Mucosa of stomach (tissue), 1 donor: ENCODE data around the gene PTGDS.

ENCODE experiments used
- H3K27me3 ChIP-seq: one replicate; pipeline ENCODE4 v1.7.0; 2013; ENCODE audit warnings: mild to moderate bottlenecking, low read length; ENCODE audit not compliant: control insufficient read depth, insufficient read depth
- H3K36me3 ChIP-seq: one replicate; pipeline ENCODE4 v1.7.0; 2013; ENCODE audit warnings: low read length; ENCODE audit not compliant: control insufficient read depth, insufficient read depth
- H3K4me1 ChIP-seq: one replicate; pipeline ENCODE4 v1.7.0; 2013; ENCODE audit warnings: mild to moderate bottlenecking, low read length; ENCODE audit not compliant: control insufficient read depth, insufficient read depth
- H3K4me3 ChIP-seq: one replicate; pipeline ENCODE4 v1.7.0; 2013; ENCODE audit warnings: low read length
- H3K9ac ChIP-seq: one replicate; pipeline ENCODE4 v1.7.0; 2013; ENCODE audit warnings: mild to moderate bottlenecking, low read length, moderate library complexity
- H3K9me3 ChIP-seq: one replicate; pipeline ENCODE4 v1.7.0; 2013; ENCODE audit warnings: mild to moderate bottlenecking, low read length, moderate library complexity; ENCODE audit not compliant: control insufficient read depth
- donor health status: Pancreatic carcinoma.

The PTGDS gene

DNA sequence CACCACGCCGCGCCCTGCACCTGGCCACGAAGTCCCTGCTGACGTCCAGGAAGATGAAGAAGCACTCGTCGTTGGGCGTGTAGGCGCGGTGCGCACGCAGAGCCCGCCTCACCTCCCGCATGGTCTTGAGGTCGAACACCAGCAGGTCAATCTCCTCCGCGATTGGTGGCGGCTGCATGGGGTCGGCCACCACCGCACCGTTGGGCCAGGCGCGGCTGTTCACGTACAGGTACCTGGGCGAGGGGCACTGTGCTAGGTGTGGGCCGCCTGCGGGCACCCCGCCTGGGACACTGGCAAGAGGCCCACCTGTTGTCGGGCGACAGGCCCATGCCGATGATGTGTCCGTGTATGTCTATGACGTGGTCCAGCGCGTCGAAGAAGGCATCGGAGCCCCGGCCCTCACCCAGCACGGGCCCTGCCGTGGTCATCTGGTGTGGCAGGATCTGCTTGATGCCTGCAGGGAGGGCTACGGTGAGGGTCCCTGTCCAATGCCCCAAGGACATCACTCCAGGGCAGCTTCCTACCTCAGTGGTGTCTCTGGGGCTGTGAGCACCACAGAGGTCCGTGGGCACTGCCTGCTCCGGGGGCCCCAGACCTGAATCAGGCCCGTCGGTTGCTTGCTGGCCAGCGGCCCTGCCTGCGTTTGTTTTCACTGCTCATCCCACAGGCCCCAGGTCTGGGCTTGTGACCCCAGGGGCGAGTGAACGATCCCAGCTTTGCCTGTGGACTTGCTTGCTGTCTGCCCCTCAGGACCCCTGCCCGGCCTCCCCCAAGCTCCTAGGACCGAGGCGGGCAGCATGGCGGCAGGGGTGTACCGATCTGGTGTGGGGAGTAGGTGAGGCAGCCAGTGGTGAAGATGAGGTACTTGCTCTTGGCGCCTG, 35.8 kb upstream of the PTGDS start:
- no peak overlapping the region for H3K9ac ChIP-seq
- no peaks in the 10 kb centered on the region for H3K27me3 ChIP-seq
- peaks cover 18% of the 10 kb centered on the region for H3K4me1 ChIP-seq
- peaks cover 8% of the 10 kb centered on the region for H3K36me3 ChIP-seq
- no peak overlapping the region for H3K4me3 ChIP-seq
- no peaks in the 10 kb centered on the region for H3K9me3 ChIP-seq

- Histone ChIP-seq H3K27me3 (no peaks in the 10 kb centered on the region), H3K4me3 (no peak overlapping the region), H3K4me1 (peaks cover 18% of the 10 kb centered on the region), H3K36me3 (peaks cover 8% of the 10 kb centered on the region), H3K9me3 (no peaks in the 10 kb centered on the region), H3K9ac (no peak overlapping the region)
These were observed 35.0 kb upstream of the PTGDS start for GRCh38 chr9:136942112-136942880.

DNA sequence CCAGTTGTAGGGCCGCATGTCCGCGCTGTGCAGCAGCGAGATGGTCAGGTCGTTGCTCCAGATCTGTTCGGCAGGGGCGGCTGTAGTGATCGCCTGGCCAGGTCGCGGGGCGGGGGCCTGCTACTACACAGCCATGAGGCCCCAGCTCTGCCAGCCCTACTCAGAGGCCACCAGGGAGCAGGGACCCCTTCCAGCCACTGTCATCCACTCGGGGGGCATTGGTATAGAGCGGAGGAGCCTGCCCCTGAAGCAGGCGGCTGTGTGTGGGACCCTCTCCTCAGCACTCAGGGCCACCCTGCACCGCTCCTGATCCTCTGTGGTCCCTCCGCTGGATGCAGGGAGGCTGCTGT, 34.4 kb upstream of the PTGDS start:
- Histone ChIP-seq H3K9ac (peak overlapping the region; percentile 76), H3K9me3 (no peaks in the 10 kb centered on the region), H3K4me3 (no peak overlapping the region), H3K36me3 (peaks cover 8% of the 10 kb centered on the region), H3K4me1 (peaks cover 21% of the 10 kb centered on the region), H3K27me3 (no peaks in the 10 kb centered on the region)

GRCh38 chr9:136943291-136944211, 33.8 kb upstream of the PTGDS start:
- Histone ChIP-seq H3K9ac (peak overlapping the region; percentile 76), H3K36me3 (peaks cover 8% of the 10 kb centered on the region), H3K4me1 (peaks cover 27% of the 10 kb centered on the region), H3K9me3 (no peaks in the 10 kb centered on the region), H3K4me3 (peak overlapping the region; percentile 56), H3K27me3 (no peaks in the 10 kb centered on the region)

DNA sequence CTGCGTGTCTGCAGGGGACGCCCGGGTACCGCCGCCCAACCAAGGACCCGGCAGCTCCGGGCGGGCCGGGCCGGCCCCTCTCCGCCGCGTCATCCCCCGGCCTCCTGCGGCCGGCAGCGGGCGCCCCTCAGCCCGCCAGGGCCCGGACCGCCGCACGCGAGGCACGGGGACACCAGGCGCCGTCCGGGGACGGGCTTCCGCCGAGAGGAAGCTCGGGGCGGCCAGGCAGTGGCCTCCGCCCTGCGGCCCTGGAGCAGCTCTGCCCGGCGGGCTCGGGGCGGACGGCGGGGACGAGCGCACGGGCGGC, 33.1 kb upstream of the PTGDS start:
- peak overlapping the region; percentile 76 for H3K9ac ChIP-seq
- H3K4me3 ChIP-seq, result peak overlapping the region; percentile 56

DNA sequence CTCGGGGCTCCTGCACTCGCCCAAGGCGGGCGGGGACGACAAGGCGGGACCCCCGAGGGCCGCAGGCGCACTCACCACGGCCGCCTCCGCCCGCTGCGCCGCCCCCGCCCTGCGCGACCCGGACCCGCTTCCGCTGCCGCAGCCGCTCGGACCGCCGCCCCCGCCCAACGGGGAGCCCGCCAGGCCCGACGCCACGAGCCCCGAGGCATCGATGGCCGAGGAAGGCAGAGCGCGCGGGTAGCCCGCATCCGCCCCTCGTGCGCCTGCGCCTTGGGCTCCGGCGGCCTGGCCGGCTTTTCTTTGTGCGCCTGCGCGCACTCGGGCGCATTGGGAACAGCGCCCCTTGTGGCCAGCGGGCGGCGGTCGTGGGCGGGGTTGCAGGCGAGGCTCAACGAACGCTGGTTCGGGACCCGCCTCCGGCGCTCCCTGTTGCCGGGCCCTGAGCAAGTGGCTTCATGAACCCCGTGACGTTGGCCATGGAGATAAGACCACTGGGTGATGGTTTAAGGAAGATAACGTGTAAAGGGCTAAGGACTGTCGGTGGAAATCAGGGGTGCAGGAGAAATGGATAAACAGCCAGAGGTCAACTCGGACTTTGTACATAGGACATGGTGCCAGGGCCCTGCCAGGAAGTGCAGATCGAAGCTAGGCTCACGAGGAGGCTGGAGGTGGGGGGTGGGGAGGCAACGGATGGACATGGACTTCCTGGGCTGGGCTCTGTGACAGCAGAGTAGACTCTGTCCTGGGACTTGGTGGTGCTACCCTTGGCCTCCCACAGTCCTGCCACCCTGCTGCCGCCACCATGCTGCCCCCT, 32.6 kb upstream of the PTGDS start, which contains the start of the genes C8G and FBXW5:
C8G (plus strand) TSS at position 725 of the 814 bp plus-strand sequence; CDS start at position 803, 78 bp downstream.
FBXW5 (minus strand) TSS at position 220 of the 814 bp plus-strand sequence. CDS start 655 bp downstream, outside the sequence.
- Histone ChIP-seq H3K4me3 (peak within 1 kb of the TSS; percentile 56), H3K36me3 (peaks cover 7% of the 10 kb centered on the region), H3K9ac (peak within 1 kb of the TSS; percentile 76), H3K4me1 (peaks cover 27% of the 10 kb centered on the region), H3K27me3 (no peaks in the 10 kb centered on the region), H3K9me3 (no peaks in the 10 kb centered on the region)

More for the DNA sequence above, 33.1 kb upstream of the PTGDS start:
- Histone ChIP-seq H3K27me3 (no peaks in the 10 kb centered on the region), H3K9me3 (no peaks in the 10 kb centered on the region), H3K36me3 (peaks cover 8% of the 10 kb centered on the region), H3K4me1 (peaks cover 27% of the 10 kb centered on the region)

- H3K27me3 ChIP-seq, result no peaks in the 10 kb centered on the region
- H3K4me3 ChIP-seq, result no peak overlapping the region
- H3K4me1 ChIP-seq, result peaks cover 33% of the 10 kb centered on the region
- peaks cover 5% of the 10 kb centered on the region for H3K36me3 ChIP-seq
- H3K9me3 ChIP-seq, result no peaks in the 10 kb centered on the region
- no peak overlapping the region for H3K9ac ChIP-seq
These were observed 31.7 kb upstream of the PTGDS start for GRCh38 chr9:136945333-136946227.

GRCh38 chr9:136946228-136947027, 30.9 kb upstream of the PTGDS start:
- no peak overlapping the region for H3K4me3 ChIP-seq
- H3K36me3 ChIP-seq, result peaks cover 5% of the 10 kb centered on the region
- no peak overlapping the region for H3K9ac ChIP-seq
- peaks cover 40% of the 10 kb centered on the region for H3K4me1 ChIP-seq
- H3K27me3 ChIP-seq, result no peaks in the 10 kb centered on the region
- H3K9me3 ChIP-seq, result no peaks in the 10 kb centered on the region

DNA sequence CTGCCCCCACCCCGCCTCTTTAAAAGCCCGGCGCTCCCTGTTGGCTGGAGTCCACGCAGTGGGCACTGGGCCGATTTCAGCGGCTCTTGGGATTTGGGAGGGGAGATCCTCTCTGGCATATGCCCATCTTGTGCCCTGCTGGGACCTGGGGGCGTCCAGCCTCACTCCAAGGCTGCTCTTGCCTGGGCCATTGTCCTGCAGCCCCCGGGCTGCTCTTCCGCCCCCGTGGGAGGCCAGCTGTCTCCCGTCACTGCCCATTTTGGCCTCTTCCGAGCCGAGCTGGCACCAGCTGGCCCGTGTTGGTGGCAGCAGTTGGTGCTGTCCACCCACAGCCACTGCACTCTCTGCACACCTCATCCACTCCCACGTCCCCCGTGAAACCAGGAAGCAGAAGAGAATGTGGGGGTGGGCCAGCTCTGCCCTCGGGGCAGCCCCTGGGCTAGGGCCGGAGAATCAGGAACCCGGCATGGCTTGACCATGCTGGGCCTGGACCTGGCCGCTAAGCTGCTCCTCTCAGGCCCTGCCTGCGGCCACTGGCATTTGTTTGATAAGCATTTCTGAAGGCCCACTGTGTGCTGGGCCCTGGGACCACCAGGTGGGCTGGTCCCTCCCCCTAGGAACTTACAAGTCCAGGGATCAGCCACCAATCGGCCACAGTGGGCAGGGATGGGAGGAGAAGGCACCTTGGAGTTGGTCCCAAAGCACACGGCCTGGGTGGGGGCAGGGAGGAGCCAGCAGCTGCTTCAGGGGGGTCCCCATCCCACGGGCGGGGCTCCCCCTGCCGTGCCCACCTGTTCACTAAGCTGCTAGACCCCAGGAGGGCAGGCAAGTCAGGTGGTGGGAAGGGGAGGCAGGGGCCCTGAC, 30.0 kb upstream of the PTGDS start:
- Histone ChIP-seq H3K9ac (no peak overlapping the region), H3K9me3 (no peaks in the 10 kb centered on the region), H3K4me1 (peaks cover 45% of the 10 kb centered on the region), H3K36me3 (peaks cover 3% of the 10 kb centered on the region), H3K4me3 (no peak overlapping the region), H3K27me3 (no peaks in the 10 kb centered on the region)
